GM13976 (cell line): Measurements from ENCODE around the gene DIRAS1.

Source experiments
- DNase-seq: peaks from one replicate; pipeline ENCODE4 v3.0.0; 2012; ENCODE audit warnings: low spot score
- CTCF ChIP-seq: IDR thresholded peaks from 2 replicates; pipeline ENCODE4 v1.5.1; 2012; ENCODE audit warnings: borderline replicate concordance, mild to moderate bottlenecking; ENCODE audit not compliant: insufficient read depth; ENCODE audit errors: extremely low read depth, missing control alignments, control extremely low read depth
- in situ Hi-C: fragments of 300-500 bp; cut with MboI; formaldehyde crosslinking; loops from one replicate; pipeline ENCODE4 v1.12.0; 2022; ENCODE audit warnings: low sequenced_read_pairs, mixed read lengths, inconsistent platforms; ENCODE audit not compliant: unreplicated experiment

DIRAS1 gene

GRCh38 chr19:2759965-2760364, 38.8 kb upstream of the DIRAS1 start:
- in situ Hi-C loops, result no loop called here

GRCh38 chr19:2759362-2759761, 38.2 kb upstream of the DIRAS1 start:
- no peak for DNase-seq
- in situ Hi-C loops, result no loop called here
- no peak for TF ChIP-seq CTCF

More at GRCh38 chr19:2759965-2760364, 38.8 kb upstream of the DIRAS1 start:
- no peak for TF ChIP-seq CTCF
- no peak for DNase-seq

GRCh38 chr19:2758601-2759313, 37.6 kb upstream of the DIRAS1 start:
- DNase-seq, result no peak
- in situ Hi-C loops, result no loop called here
- no peak for TF ChIP-seq CTCF

GRCh38 chr19:2756921-2757881, 36.0 kb upstream of the DIRAS1 start:
- in situ Hi-C loops, result no loop called here
- no peak for DNase-seq
- no peak for TF ChIP-seq CTCF

- no peak for DNase-seq
- in situ Hi-C loops, result no loop called here
- TF ChIP-seq CTCF, result no peak
These were observed 35.3 kb upstream of the DIRAS1 start for GRCh38 chr19:2756477-2756876.

- TF ChIP-seq CTCF, result no peak
- DNase-seq, result no peak
- in situ Hi-C loops, result no loop called here
These were observed 34.6 kb upstream of the DIRAS1 start for GRCh38 chr19:2755811-2756210.
